GM12892 (cell line): Measurements from ENCODE around the gene PRRX1.

Experiments
- POLR2A ChIP-seq: IDR thresholded peaks from 2 replicates; pipeline ENCODE4 v1.6.1; 2011; ENCODE audit warnings: low read depth, low read length, control low read depth
- TAF1 ChIP-seq: IDR thresholded peaks from 2 replicates; pipeline ENCODE4 v1.6.1; 2011; ENCODE audit warnings: low read depth, mild to moderate bottlenecking, control low read depth, low read length, borderline replicate concordance

DNA sequence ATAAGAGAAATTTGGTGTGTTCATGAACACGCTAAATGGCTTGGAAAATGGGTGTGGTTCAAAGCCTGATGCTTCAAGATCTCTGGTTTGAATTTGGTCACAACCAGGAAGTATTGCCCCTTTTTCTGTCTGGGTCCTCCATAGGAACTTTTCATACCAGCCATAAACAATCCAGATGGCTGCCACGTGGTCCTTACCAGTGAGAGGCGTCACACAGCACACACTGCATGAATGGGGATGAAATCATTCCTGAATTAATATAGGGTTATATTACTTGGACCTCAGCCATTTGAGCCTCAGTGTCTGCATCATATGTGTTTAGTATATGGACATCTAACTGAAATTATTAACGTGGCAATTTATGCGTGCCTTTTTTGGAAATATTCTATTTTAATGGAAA is 64.0 kb downstream of the PRRX1 start:
- TF ChIP-seq TAF1: no peak
- TF ChIP-seq POLR2A: no peak
